HG03378 (cell line): ENCODE measurements around the gene ENDOV.
"Not testable (repeated sequence)": the region's sequence is repeated elsewhere in the genome, so short reads cannot be mapped to it uniquely, and the experiment has no call there.

ENCODE experiments used
- ATAC-seq: cut with Tn5 transposase; IDR thresholded peaks from one replicate; pipeline ENCODE4 v1.9.1; 2021; ENCODE audit warnings: mild to moderate bottlenecking, moderate library complexity; ENCODE audit not compliant: unreplicated experiment

ENDOV gene

DNA sequence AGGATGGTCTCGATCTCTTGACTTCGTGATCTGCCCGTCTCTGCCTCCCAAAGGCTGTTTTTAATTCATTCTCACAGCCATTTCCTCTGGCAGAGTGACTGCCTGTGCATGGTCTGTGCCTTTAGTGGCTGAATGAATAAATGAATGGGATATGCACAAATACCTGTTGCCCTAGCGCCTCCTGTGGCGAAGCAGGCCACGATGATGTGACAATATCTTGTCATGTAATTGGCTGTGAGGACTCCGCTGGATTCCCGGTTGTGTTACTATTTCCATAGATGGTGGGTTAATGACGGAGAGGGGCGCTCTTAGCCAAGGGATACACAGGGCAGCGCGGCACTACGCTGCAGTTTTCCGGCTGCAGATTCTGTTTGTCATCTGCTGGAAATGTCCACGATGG lies 26.8 kb upstream of the ENDOV start:
- no peak for ATAC-seq

DNA sequence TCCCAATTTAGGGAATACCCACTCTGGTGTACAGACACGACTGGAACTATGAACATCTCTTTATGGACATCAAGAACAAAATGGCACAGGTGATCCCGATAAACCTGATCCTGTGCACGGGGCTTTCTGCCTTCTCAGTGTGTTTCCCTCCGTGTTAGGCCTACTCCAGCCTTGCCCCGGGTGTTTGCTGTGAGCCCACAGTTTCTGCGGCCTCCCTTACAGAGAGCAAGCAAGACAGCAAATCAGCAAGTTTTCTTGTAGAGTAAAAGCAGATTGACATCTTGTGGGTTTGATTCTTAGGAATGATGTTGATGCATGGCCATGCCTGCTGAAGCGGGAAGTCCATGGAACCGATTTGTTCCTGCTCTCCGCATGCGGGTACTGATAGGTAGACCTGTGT lies 26.4 kb upstream of the ENDOV start:
- no peak for ATAC-seq

DNA sequence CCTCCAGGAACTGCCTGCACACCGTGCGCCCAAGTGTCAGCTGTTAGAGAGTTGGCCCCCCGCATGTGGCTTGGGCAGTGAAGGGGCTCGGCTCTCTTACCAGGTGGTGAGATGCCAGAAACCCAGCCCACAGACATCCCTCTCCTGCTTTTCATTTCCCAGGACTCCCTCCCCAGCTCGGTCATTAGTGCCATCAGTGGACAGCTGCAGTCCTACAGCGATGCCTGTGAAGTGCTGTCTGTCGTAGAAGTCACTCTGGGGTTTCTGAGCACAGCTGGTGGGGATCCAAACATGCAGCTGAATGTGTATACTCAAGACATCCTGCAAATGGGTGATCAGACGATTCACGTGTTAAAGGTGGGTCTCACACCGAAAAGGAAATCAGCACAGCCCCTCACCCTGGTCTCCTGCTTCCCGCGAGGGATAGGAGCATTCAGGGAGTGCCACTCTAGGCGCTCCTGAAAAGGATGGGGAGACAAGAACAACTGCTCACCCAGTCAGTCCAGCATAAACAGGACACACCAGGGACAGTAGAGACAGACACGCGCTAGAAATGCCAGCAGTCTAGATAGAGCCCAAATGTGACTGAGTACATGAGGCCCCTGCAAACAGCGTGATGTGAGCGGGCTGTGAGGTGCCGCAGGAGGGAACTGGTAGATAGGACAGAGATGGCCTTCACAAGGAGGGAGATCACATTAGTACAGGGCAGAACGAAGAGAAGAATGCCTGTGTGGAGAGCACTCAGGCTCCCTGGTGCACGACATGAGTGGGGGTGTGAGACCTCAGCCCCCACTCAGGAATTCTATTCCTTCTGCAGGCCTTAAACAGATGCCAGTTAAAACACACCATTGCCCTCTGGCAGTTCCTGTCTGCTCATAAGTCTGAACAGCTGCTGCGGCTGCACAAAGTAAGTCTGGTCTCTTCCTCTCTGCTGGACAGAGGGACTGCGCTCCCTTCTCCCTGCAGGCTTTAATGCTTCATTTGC lies 25.7 kb upstream of the ENDOV start:
- no peak for ATAC-seq

DNA sequence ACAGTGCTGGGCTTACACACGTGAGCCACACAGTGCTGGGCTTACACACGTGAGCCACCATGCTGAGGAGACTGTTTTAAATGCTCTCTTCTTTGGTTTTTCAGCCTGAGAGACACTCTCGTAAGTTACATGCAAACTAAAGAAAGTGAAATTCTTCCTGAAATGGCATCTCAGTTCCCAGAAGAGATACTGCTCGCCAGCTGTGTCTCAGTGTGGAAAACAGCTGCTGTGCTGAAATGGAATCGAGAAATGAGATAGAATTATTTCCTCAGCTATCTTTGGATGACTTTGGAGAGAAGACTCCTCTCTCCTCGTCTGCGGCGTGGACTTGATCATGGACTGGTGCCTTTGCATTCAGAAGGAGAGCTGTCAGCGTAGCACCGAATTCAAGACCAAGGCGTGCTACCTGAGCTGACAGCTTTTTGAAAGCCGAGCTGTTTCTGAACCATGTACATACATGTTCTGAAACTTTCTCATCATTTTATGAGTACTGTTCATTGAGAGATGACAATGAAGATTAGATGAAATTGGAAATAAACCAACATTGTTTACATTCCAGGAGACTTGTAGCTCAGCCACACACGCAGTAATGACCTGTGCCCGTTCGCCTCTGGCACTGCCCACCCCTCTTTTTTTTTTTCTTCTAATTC lies 21.6 kb upstream of the ENDOV start:
- no peak for ATAC-seq

DNA sequence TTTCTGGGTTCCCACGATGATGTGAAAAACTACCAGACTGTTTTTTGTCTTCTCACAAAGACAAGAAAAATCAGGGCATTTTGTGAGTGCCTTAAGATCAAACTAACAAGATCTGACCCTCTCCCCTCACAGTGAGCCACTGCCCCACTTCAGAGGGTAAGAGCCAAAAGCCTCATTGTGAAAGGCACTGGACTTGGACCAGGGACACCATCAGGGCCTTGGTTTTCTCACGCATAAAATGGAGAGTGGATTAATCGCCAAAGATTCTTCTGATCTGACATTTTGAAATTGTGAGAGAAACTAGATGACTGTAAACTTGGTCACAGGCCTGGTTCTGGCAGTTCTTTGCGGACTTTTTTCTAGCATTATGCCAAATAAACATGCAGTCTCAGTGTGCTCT lies 21.0 kb upstream of the ENDOV start:
- ATAC-seq: no peak

DNA sequence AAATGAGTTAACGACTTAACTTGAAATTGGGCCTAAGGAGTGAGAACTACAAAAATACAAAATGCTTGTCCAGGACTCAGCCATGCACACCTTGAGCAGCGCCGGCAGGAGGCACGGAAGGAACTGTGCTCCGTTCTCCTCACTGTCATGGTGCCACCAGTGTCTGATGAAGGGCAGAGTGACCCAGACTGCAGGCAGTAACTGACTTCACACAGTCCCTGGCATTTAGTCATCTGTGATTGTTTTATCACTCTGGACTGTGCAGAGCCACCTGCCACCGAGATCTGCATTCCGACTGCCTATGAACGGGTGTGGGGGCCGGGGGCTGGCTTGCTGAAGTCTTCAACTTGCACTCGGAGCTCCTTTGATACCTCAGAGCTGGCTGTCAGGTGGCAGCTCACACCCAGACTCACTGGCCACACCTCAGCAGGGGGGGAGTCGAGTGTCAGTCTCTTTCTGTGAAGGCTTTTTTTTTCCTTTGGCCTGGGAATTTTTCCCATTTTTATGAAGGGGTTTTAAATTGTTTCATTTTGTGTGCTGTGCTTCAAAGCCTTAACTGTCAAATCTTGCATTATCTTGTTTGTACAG lies 20.2 kb upstream of the ENDOV start:
- ATAC-seq: no peak

DNA sequence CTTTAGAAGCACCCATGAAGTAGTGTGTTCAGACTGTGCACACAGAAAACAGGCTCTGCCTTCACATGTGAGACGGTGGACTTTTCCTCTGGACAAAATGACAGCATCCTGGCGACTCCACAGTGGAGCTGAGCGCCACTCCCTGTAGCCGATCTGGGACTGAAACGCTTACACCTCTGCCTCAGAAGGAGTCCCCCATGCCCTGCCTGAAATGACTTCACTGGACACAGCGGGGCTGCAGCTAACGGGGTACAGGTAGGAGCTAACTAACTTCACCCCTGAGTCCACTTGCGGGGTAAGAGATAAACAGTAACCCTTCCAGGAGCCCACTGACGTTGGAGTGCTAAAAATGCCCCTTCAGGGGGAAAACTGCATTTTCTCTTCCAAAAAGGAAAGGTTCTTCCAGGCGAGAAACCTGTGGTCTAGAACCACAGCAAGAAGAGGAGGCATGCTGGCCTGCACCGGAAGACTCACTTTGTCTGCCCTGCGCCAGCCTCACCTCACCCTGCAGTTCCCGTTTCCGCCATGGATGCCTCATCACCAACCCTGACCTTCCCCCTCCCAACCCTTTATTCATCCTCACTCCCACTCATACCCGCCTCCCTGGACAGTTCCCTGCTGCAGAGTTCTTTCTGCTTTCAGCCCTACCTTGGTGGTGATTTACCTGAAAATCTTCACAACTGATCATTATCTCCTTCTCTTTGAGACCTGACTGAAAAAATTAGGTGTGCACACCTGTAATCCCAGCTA lies 19.4 kb upstream of the ENDOV start:
- no peak for ATAC-seq

DNA sequence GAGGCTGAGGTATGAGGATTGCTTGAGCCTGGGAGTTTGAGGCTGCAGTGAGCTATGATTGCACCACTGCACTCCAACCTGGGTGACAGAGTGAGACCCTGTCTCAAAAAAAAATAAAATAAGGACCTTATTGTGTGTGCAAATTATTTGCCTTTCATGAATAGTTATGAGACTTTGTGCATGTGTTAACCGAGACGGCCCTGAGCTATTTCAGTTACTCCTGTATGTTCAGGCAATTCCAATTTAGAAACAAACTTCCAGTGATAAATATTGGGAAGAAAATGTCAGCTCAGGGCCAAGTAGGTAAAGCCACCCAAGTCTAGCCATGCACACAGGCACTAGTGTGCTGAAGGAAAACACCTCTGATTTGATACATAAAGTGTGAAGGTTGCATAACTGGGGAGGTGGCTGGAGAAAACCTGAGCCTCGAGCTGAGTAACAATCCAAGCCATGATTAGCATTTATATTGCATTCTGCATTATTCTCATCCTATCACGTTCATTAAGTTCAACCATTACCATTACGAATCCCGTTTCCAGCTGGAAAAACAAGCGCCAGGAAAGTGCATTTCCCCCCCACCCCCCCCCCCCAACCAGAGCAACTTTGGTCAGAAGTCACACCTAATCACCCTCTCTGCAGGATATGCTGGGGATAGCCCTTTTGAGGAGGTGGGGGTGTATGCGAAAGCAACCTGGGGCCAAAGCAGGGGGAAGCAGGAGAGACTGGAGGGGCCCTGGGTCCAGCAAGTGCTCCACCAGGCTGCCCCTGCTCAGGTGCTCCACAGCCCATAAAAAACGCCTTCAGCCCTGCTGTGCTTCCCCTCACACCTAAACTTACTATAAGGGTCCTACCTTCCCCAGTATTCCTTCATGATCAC lies 18.6 kb upstream of the ENDOV start:
- ATAC-seq: no peak

DNA sequence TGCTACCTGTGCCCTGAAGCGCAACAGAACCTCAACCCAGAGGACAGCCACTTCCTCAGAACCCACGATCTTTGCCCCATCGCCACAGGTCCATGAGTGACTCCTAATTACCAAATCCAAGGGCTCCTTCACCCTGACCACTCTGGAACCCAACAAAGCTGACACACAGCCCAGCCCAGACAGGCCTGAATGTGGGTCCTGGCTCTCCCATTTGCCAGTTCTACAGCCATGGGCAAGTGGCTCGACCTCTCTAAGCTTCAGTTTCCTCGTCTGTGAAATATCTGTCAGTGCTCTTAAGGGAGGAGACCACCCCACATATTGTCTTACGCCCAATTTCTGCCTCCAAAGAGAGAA lies 18.0 kb upstream of the ENDOV start:
- ATAC-seq: no peak

DNA sequence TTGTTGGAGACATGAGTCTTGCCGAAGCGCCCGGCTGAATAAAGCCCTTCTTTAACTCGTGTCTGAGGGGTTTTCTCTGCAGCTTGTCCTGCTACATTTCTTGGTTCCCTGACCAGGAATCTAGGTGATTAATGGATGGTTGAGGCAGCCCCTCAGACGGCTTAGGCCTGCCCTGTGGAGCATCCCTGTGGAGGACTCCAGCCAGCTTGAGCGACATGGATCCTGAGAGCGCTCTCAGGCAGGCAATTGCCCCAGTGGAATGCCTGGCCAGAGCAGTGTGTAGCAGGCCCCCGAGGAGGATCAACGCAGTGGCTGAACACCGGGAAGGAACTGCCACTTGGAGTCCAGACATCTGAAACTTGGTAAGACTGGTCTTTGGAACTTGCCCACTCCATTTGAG lies 17.3 kb upstream of the ENDOV start:
- no peak for ATAC-seq

DNA sequence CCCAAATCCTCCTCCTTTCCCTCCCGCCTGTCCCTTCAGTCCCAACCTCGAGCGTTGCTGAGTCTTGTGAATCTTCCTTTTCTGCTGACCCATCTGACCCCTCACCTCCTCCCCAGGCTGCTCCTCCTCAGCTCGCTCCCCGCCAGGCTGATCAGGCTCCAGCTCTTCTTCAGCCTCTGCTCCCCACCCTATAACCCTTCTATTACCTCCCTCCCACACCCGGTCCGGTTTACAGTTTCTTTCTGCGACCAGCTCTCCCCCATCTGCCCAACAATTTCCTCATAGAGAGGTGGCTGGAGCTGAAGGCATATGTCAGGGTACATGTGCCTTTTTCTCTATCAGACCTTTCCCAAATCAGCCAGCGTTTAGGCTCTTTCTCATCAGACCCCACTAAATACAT lies 13.9 kb upstream of the ENDOV start:
- ATAC-seq: not testable (repeated sequence)

DNA sequence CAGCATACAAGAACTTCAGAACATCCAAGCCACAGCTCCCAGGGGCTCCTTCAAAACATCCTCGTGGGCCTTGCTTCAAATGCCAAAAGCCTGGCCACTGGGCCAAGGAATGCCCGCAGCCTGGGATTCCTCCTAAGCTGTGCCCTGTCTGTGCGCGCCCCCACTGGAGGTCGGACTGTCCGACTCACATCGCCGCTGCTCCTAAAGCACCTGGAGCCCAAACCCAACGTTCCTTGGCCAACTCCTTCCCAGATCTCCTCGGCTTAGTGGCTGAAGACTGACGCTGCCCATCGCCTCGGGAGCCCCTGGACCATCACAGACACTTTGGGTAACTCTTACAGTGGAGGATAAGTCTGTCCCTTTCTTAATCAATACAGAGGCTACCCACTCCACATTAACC lies 12.9 kb upstream of the ENDOV start:
- not testable (repeated sequence) for ATAC-seq

DNA sequence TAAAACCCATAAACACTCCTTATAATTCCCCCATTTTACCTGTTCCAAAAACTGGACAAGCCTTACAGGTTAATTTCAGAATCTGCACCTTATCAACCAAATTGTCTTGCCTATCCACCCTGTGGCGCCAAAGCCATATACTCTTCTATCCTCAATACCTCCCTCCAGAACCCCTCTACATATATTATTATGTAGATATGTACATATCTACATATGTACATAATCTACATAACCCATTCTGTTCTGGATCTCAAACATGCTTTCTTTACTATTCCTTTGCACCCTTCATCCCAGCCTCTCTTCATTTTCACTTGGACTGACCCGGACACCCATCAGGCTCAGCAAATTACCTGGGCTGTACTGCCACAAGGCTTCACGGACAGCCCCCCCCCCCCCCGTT lies 12.0 kb upstream of the ENDOV start:
- ATAC-seq: no peak

DNA sequence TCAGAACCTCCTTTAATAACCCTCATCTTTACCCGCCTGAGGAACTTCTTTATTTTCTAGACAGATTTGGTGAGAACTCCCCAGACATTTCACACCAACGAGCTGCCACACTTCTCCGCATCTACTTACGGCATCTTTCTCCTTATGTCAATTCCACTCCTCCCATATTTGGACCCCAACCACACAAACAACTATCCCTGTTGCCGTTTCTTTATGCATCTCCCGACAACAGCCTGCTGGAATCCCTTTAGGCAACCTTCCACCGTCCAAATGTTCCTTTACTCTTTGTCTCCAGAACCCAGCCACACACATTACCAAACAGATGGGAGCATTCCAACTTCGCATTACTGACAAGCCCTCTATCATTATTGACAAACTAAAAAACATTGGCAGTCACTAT lies 8.8 kb upstream of the ENDOV start:
- ATAC-seq: no peak

DNA sequence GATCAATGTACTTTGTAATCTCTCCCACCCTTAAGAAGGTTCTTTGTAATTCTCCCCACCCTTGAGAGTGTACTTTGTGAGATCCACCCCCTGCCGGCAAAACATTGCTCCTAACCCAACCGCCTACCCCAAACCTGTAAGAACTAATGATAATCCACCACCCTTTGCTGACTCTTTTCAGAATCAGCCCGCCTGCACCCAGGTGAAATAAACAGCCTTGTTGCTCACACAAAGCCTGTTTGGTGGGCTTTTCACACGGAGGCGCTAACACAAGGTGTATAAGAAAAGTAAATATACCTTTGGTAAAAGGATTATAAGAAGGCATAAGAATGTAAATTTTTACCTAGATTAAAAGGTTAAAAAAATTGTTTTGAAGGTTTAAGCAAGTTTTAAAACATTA lies 7.0 kb upstream of the ENDOV start:
- not testable (repeated sequence) for ATAC-seq

DNA sequence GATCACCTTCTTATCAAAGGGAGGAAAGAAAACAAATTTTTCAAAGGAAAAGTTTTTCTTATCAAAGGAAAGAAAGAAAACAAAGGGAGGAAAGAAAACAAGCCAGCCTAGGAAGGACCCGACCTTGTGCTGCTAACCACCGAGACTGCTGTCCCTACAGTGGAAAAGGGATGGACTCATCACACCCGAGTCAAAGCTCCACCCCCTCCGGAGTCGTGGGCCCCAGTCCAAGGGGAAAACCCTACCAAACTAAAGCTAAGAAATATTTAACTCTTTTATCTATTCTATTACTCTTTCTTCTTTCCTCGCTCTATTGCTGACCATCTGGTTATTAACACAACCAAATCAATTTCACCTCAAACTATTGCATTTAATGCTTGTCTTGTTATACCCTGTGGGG lies 6.1 kb upstream of the ENDOV start:
- ATAC-seq: no peak

DNA sequence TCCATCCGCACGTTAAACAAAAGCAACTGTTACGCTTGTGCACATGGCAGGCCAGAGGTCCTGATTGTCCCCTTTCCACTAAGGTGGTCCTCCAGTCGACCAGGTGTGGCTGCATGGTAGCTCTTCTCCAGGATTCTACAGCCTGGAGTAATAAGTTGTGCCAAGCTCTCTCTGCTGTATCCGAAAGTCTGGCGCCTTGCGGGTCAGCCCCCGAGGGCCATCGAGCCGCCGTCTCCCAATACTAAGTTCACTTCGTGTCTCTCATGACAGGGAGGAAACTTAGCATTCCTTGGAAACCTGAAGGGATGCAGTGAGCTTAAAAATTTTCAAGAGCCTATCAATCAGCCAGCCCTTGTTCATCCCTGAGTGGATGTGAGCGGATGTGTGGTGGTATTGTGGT lies 5.3 kb upstream of the ENDOV start:
- no peak for ATAC-seq

DNA sequence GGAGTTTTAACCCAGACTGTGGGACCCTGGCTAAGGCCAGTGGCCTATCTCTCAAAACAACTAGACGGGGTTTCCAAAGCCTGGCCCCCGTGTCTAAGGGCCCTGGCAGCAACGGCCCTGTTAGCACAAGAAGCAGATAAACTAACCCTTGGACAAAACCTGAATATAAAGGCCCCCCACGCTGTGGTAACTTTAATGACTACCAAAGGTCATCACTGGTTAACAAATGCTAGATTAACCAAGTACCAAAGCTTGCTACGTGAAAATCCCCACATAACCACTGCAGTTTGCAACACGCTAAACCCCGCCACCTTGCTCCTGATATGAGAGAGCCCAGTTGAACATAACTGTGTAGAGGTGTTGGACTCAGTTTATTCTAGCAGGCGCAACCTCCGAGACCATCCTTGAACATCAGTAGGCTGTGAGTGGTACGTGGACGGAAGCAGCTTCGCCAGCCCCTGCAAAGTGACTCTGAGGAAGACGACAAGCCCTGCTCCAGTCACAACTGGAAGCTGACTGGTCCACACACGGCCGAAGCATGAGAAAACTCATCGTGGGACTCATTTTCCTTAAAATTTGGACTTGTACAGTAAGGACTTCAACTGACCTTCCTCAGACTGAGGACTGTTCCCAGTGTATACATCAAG lies 4.4 kb upstream of the ENDOV start:
- not testable (repeated sequence) for ATAC-seq

DNA sequence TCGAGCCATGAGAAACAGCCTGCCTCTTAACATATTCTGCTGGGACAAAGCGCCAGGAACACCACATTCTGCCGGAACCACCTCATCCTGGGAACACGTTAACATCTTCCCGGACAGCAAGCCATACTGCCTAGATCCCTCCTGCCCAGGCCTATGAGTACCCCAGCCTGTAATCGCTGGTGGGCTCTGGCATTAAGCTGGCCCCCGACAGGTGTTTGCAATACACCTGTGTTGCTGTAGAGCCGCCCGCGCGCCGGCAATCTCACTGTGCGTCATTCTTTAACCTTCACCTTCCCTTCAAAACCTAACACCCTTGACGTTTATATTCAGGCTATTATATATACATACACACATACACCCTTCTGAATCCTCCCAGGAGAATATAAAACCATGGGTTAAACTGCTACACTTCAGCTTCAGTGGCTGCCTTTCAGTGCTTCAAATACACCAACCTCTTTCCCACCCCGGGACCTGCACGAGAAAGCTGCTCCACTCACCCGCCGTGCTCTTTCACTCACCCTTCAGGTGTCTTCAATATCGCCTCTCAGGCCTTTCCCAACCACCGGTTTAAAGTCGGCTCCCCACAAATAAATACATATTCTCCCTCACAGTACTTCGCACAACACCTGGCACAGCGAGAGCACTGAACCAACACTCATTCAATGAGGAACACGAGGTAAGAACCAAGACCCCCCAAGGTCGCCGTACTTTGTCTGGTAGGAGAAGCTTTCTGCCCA lies 1.0 kb upstream of the ENDOV start:
- no peak for ATAC-seq
